Keratinocyte (primary cell): ENCODE data around the gene NGEF.

Source experiments
- EZH2 ChIP-seq: IDR thresholded peaks from one replicate; pipeline ENCODE4 v1.6.1; 2012; ENCODE audit warnings: inconsistent platforms, mild to moderate bottlenecking, low read length, moderate library complexity
- TF ChIP-seq, protein P1 (sequence below), 3 experiments: IDR thresholded peaks in 1 of 3; conservative IDR thresholded peaks in 1 of 3; optimal IDR thresholded peaks in 1 of 3; 2 replicates in 2 of 3; 3 replicates in 1 of 3; pipeline versions ENCODE3 to v1.5.1; 2011; ENCODE audit warnings: low read length in 3 of 3, mild to moderate bottlenecking in 3 of 3, moderate library complexity in 2 of 3, control low read depth in 1 of 3, inconsistent platforms in 1 of 3; ENCODE audit not compliant: insufficient read depth in 2 of 3; ENCODE audit errors: extremely low read depth in 1 of 3

DNA sequence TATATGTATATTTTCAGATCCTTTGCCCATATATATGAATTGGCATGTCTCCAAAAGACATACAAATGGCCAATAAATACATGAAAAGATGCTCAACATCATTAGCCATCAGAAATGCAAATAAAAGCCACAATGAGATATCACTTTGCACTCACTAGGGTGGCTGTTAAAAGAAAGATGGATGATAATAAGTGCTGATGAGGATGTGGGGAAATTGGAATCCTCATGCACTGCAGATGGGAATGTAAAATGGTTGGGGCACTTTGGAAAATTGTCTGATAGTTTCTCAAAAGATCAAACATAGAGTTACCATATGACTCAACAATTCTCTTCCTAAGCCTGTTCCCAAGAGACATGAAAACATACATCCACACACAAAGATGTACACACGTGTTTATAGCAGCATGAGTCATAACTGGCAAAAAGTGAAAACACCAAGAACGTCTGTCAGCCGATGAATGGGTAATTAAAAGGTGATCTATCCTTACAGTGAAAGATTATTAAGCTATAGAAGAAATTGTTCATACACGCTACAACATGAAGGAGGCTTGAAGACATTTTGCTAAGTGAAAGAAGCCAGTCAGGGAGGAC lies 19.7 kb downstream of the NGEF start:
- TF ChIP-seq, protein P1, sequence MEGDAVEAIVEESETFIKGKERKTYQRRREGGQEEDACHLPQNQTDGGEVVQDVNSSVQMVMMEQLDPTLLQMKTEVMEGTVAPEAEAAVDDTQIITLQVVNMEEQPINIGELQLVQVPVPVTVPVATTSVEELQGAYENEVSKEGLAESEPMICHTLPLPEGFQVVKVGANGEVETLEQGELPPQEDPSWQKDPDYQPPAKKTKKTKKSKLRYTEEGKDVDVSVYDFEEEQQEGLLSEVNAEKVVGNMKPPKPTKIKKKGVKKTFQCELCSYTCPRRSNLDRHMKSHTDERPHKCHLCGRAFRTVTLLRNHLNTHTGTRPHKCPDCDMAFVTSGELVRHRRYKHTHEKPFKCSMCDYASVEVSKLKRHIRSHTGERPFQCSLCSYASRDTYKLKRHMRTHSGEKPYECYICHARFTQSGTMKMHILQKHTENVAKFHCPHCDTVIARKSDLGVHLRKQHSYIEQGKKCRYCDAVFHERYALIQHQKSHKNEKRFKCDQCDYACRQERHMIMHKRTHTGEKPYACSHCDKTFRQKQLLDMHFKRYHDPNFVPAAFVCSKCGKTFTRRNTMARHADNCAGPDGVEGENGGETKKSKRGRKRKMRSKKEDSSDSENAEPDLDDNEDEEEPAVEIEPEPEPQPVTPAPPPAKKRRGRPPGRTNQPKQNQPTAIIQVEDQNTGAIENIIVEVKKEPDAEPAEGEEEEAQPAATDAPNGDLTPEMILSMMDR (optimal IDR thresholded peaks at IDR 0.05 in 1 of 3, IDR thresholded peaks at IDR 0.05 in 1 of 3, conservative IDR thresholded peaks at IDR 0.05 in 1 of 3; ENCODE audit: extremely low read depth in 1 of 3, insufficient read depth in 2 of 3, low read length in 3 of 3): no peak
- TF ChIP-seq EZH2: no peak
